GM23338 (cell line): ENCODE measurements around the gene ARF1. TPM values are rescaled to one million over a fixed set of nuclear protein-coding genes. Genes with fewer than 3 reads are reported as not detected.

Experiments
- ATAC-seq: fragments of 200-7000 bp; cut with Tn5 transposase; 3 replicates; pipeline ENCODE4 v1.9.1; 2020
- DNase-seq: peaks from one replicate; pipeline ENCODE4 v3.0.0-alpha.2; 2015; ENCODE audit warnings: low spot score
- H2AFZ ChIP-seq: fragments of 200-600 bp; sonication (generic); 2 replicates; pipeline ENCODE4 v1.8.0; 2016; ENCODE audit warnings: antibody characterized with exemption, mild to moderate bottlenecking, moderate library complexity
- H3F3A ChIP-seq: fragments of 200-600 bp; sonication (generic); replicated peaks from 2 replicates; pipeline ENCODE4 v1.8.0; 2017; ENCODE audit warnings: antibody characterized with exemption, mixed run types, low read depth
- H3K27ac ChIP-seq: fragments of 200-600 bp; sonication (generic); 2 replicates; pipeline ENCODE4 v1.6.1; 2016; ENCODE audit warnings: low read depth
- H3K27me3 ChIP-seq: fragments of 200-600 bp; sonication (generic); 2 replicates; pipeline ENCODE4 v1.8.0; 2016; ENCODE audit warnings: mild to moderate bottlenecking, mixed run types, moderate library complexity; ENCODE audit not compliant: insufficient read depth
- H3K36me3 ChIP-seq: fragments of 200-600 bp; sonication (generic); 2 replicates; pipeline ENCODE4 v1.8.0; 2016; ENCODE audit warnings: mild to moderate bottlenecking; ENCODE audit not compliant: insufficient read depth
- H3K4me1 ChIP-seq: fragments of 200-600 bp; sonication (generic); 2 replicates; pipeline ENCODE4 v1.8.0; 2016; ENCODE audit warnings: mild to moderate bottlenecking, moderate library complexity; ENCODE audit not compliant: insufficient read depth
- H3K4me2 ChIP-seq: fragments of 200-600 bp; sonication (generic); 2 replicates; pipeline ENCODE4 v1.7.1; 2017; ENCODE audit warnings: mixed run types
- H3K4me3 ChIP-seq: fragments of 200-600 bp; sonication (generic); 2 replicates; pipeline ENCODE4 v1.6.1; 2016; ENCODE audit warnings: mixed run types
- H3K79me2 ChIP-seq: fragments of 200-600 bp; sonication (generic); replicated peaks from 2 replicates; pipeline ENCODE4 v1.8.0; 2017; ENCODE audit warnings: mild to moderate bottlenecking; ENCODE audit not compliant: insufficient read depth
- H3K9me2 ChIP-seq: fragments of 200-600 bp; sonication (generic); 2 replicates; pipeline ENCODE4 v1.8.0; 2017; ENCODE audit not compliant: insufficient read depth
- H4K20me1 ChIP-seq: fragments of 200-600 bp; sonication (generic); replicated peaks from 2 replicates; pipeline ENCODE4 v1.8.0; 2017; ENCODE audit warnings: mild to moderate bottlenecking; ENCODE audit not compliant: insufficient read depth
- H3K27ac Mint-ChIP-seq: 2 replicates; pipeline ENCODE4 v1.8.0; 2020; ENCODE audit warnings: inconsistent platforms, mild to moderate bottlenecking, moderate library complexity, mixed read lengths
- H3K27me3 Mint-ChIP-seq: 3 replicates; pipeline ENCODE4 v1.8.0; 2022; ENCODE audit warnings: low read depth, mild to moderate bottlenecking, moderate library complexity, mixed read lengths, inconsistent platforms; ENCODE audit not compliant: insufficient read depth, poor library complexity
- H3K36me3 Mint-ChIP-seq: 3 replicates; pipeline ENCODE4 v1.8.0; 2021; ENCODE audit warnings: low read depth, mild to moderate bottlenecking, inconsistent platforms, moderate library complexity, mixed read lengths
- H3K4me1 Mint-ChIP-seq: 3 replicates; pipeline ENCODE4 v1.8.0; 2020; ENCODE audit warnings: mild to moderate bottlenecking, inconsistent platforms, mixed read lengths
- H3K4me3 Mint-ChIP-seq: 3 replicates; pipeline ENCODE4 v1.8.0; 2021; ENCODE audit warnings: moderate library complexity, mild to moderate bottlenecking, inconsistent platforms, mixed read lengths
- H3K9me3 Mint-ChIP-seq: 3 replicates; pipeline ENCODE4 v1.8.0; 2020; ENCODE audit warnings: moderate library complexity, mild to moderate bottlenecking, inconsistent platforms, mixed read lengths
- CREB1 ChIP-seq: fragments of 250-450 bp; sonication (Bioruptor Pico); IDR thresholded peaks from 2 replicates; pipeline ENCODE4 v1.5.0; 2020; ENCODE audit warnings: low read depth, mild to moderate bottlenecking, moderate library complexity
- ETS1 ChIP-seq: IDR thresholded peaks from 2 replicates; pipeline ENCODE4 v1.6.1; 2016; ENCODE audit warnings: antibody characterized with exemption
- EZH2 ChIP-seq: fragments of 200-600 bp; sonication (generic); IDR thresholded peaks from one replicate; pipeline ENCODE4 v1.8.0; 2017; ENCODE audit warnings: antibody characterized with exemption, mild to moderate bottlenecking, low read depth; ENCODE audit not compliant: unreplicated experiment
- EZH2phosphoT487 ChIP-seq: fragments of 200-600 bp; sonication (generic); IDR thresholded peaks from one replicate; pipeline ENCODE4 v1.8.1; 2018; ENCODE audit warnings: antibody characterized with exemption; ENCODE audit not compliant: unreplicated experiment
- JUNB ChIP-seq: IDR thresholded peaks from one replicate; pipeline ENCODE4 v1.6.1; 2016; ENCODE audit warnings: antibody characterized with exemption; ENCODE audit not compliant: unreplicated experiment
- NANOG ChIP-seq: IDR thresholded peaks from 2 replicates; pipeline ENCODE4 v1.6.1; 2016; ENCODE audit warnings: antibody characterized with exemption, borderline replicate concordance
- POLR2AphosphoS5 ChIP-seq: IDR thresholded peaks from 2 replicates; pipeline ENCODE4 v1.6.1; 2016; ENCODE audit warnings: antibody characterized with exemption, low read depth
- REST ChIP-seq: IDR thresholded peaks from one replicate; pipeline ENCODE4 v1.6.1; 2018; ENCODE audit warnings: antibody characterized with exemption; ENCODE audit not compliant: unreplicated experiment
- ZNF331 ChIP-seq: fragments of 250-450 bp; sonication (Bioruptor Pico); IDR thresholded peaks from 2 replicates; pipeline ENCODE4 v1.5.0; 2020; ENCODE audit warnings: low read depth, mild to moderate bottlenecking, moderate library complexity
- polyA plus RNA-seq: library from polyadenylated mRNA; unstranded; fragments of >200 nt; fragmentation: Nextera tagmentation; extraction: Ambion mirVana; gene quantifications from 2 replicates; pipeline ENCODE4 v1.2.1, GENCODE V29; 2016
- total RNA-seq: library from RNA; depleted of rRNA; stranded (reverse); fragments of >200 nt; shearing (Covaris generic); gene quantifications from 2 replicates; pipeline ENCODE4 v1.2.3, GENCODE V29; 2014
- TF ChIP-seq, protein P1 (sequence below), 2 experiments: fragments of 200-600 bp in 1 of 2; sonication (generic) in 1 of 2; conservative IDR thresholded peaks; 2 replicates each; pipeline versions ENCODE4 v1.5.1 to v1.6.1; 2016 to 2017; ENCODE audit warnings: antibody characterized with exemption in 2 of 2, low read depth in 2 of 2, mild to moderate bottlenecking in 2 of 2, moderate library complexity in 1 of 2

Gene ARF1
- total and polyA plus RNA-seq, 2 experiments from 2014 or later: 210 to 306 TPM

GRCh38 chr1:228108742-228109072 is 26.2 kb downstream of the ARF1 start (continued):
- TF ChIP-seq EZH2phosphoT487: no peak
- TF ChIP-seq JUNB: no peak
- no peak for TF ChIP-seq POLR2AphosphoS5
- no peak for TF ChIP-seq NANOG
- TF ChIP-seq EZH2: no peak
- TF ChIP-seq ZNF331 (CRISPR knock-in tag): no peak
- no peak for TF ChIP-seq ETS1

DNA sequence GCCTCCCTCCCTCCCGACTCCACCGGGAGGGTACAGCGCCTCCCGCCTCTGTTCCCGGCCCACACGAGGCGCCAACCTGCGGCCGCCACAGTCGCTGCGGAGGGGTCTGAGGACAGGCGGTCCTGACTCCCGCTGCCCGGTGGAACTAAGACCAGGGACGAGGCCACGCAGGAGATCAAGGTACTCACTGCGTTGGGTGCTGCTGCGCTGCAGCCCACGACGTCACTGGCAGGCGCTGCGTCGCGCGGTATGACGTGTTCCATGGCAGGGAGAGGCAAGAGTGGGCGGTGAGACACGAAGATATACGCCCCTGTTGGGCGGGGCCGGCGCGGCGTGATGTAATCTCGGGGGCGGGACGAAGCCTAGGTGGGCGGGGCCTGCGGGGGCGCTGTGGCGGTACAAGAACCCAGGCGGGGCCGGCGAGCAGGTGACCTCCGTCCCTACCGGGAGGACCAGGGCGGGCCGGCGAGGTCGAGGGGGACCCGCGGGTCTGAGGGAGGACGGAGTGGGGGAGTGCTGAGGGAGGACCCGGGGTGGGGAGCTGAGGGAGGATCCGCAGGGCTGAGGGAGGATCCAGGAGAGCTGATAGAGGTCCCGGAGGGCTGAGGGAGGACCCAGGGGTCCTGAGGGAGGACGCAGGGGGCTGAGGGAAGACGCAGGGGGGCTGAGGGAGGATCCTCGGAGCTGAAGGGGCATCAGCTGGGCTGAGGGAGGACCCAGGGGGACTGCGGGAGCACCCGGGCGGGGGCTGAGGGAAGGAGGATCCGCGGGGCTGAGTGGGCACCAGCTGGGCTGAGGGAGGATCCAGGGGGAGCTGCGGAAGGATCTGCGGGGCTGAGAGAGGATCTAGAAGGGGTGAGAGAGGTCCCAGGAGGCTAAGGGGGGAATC is 26.8 kb downstream of the ARF1 start, which contains the start of gene MRPL55:
Gene MRPL55 (minus strand): TSS at position 227 of the 889 bp plus-strand sequence. CDS start 1,039 bp downstream, outside the sequence.
- Histone ChIP-seq H3F3A (0 out of 2 replicates have a peak, but pooled peaks cover 2% of the 10 kb centered on the region), H3K36me3 (no peaks in the 10 kb centered on the region), H3K4me3 (peak within 1 kb of the TSS; percentile 97), H3K4me1 (peaks cover 4% of the 10 kb centered on the region; the same call in 1 of the 2 replicates), H3K79me2 (peaks cover 8% of the 10 kb centered on the region), H3K27ac (no peak within 1 kb of the TSS), H3K4me2 (peak within 1 kb of the TSS; percentile 94), H2AFZ (peak within 1 kb of the TSS; percentile 95), H3K9me2 (no peaks in the 10 kb centered on the region), H4K20me1 (no peaks in the 10 kb centered on the region; the same call in 1 of the 2 replicates), H3K27me3 (peaks cover 10% of the 10 kb centered on the region; the same call in 1 of the 2 replicates)
- TF ChIP-seq, protein P1, sequence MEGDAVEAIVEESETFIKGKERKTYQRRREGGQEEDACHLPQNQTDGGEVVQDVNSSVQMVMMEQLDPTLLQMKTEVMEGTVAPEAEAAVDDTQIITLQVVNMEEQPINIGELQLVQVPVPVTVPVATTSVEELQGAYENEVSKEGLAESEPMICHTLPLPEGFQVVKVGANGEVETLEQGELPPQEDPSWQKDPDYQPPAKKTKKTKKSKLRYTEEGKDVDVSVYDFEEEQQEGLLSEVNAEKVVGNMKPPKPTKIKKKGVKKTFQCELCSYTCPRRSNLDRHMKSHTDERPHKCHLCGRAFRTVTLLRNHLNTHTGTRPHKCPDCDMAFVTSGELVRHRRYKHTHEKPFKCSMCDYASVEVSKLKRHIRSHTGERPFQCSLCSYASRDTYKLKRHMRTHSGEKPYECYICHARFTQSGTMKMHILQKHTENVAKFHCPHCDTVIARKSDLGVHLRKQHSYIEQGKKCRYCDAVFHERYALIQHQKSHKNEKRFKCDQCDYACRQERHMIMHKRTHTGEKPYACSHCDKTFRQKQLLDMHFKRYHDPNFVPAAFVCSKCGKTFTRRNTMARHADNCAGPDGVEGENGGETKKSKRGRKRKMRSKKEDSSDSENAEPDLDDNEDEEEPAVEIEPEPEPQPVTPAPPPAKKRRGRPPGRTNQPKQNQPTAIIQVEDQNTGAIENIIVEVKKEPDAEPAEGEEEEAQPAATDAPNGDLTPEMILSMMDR (conservative IDR thresholded peaks at IDR 0.05; ENCODE audit: low read depth in 2 of 2): 0 out of 4 replicates have a peak, but pooled peaks of 1 of the 2 experiments have one; percentile 5
- no peak for TF ChIP-seq EZH2
- peak; percentile 100 for TF ChIP-seq CREB1 (CRISPR knock-in tag)
- peak; percentile 68; the same call in 1 of the 2 replicates for TF ChIP-seq ETS1
- TF ChIP-seq REST: no peak
- TF ChIP-seq POLR2AphosphoS5: peak; percentile 99
- ATAC-seq: peak; percentile 89
- H3K4me3 Mint-ChIP-seq: peak within 1 kb of the TSS; percentile 93
- peaks cover 15% of the 10 kb centered on the region for H3K4me1 Mint-ChIP-seq
- no peaks in the 10 kb centered on the region; the same call in 2 of the 3 replicates for H3K9me3 Mint-ChIP-seq
- peaks cover 8% of the 10 kb centered on the region; the same call in 2 of the 3 replicates for H3K36me3 Mint-ChIP-seq
- peaks cover 18% of the 10 kb centered on the region for H3K27me3 Mint-ChIP-seq
- peak; percentile 97 for DNase-seq
- H3K27ac Mint-ChIP-seq: peak within 1 kb of the TSS; percentile 93
